ENCODE results near the gene SCG5.

Gene SCG5

DNA sequence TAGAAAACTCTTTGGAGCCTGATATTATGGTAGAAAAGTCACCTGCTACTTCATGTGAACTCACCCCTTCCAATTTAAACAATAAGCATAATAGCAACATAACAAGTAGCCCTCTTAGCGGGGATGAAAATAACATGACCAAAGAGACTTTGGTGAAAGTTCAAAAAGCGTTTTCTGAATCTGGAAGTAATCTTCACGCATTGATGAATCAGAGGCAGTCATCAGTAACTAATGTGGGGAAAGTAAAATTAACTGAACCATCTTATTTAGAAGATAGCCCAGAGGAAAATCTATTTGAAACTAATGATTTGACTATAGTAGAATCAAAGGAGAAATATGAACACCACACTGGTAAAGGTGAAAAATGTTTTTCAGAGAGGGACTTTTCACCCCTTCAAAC, 5.1 kb upstream of the SCG5 start:
- Histone ChIP-seq H3K36me3 (ENCODE audit: low read depth) (peaks cover 89% of the 10 kb centered on the region), H3K4me3 (ENCODE audit: severe bottlenecking) (no peak overlapping the region), H3K27me3 (ENCODE audit: insufficient read depth, poor library complexity, severe bottlenecking) (no peaks in the 10 kb centered on the region), H3K27ac (ENCODE audit: poor library complexity, severe bottlenecking) (no peak overlapping the region), H3K4me1 (ENCODE audit: insufficient read depth, poor library complexity, severe bottlenecking) (no peaks in the 10 kb centered on the region), H3K9me3 (ENCODE audit: severe bottlenecking) (no peaks in the 10 kb centered on the region)
- ATAC-seq (ENCODE audit: low read depth) (no peak), DNase-seq (ENCODE audit: low spot score) (no peak)
- TF ChIP-seq CTCF (IDR thresholded peaks at IDR 0.05; ENCODE audit: poor library complexity, severe bottlenecking) = no peak

DNA sequence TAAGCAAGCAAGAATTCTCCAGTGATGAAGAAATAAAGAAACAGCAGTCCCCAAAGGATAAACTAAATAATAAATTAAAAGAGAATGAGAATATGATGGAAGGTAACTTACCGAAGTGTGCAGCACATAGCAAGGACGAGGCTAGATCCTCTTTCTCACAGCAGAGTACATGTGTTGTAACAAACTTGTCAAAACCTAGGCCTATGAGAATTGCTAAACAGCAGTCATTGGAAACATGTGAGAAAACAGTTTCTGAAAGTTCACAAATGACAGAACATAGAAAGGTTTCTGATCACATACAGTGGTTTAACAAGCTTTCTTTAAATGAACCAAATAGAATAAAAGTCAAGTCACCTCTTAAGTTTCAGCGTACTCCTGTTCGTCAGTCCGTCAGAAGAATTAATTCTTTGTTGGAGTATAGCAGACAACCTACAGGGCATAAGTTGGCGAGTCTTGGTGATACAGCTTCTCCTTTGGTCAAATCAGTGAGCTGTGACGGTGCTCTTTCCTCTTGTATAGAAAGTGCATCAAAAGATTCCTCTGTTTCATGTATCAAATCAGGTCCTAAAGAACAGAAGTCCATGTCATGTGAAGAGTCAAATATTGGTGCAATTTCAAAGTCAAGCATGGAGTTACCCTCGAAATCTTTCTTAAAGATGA, 4.5 kb upstream of the SCG5 start:
- Histone ChIP-seq H3K4me1 (ENCODE audit: insufficient read depth, poor library complexity, severe bottlenecking) (no peaks in the 10 kb centered on the region), H3K36me3 (ENCODE audit: low read depth) (peaks cover 83% of the 10 kb centered on the region), H3K27ac (ENCODE audit: poor library complexity, severe bottlenecking) (no peak overlapping the region), H3K9me3 (ENCODE audit: severe bottlenecking) (no peaks in the 10 kb centered on the region), H3K27me3 (ENCODE audit: insufficient read depth, poor library complexity, severe bottlenecking) (no peaks in the 10 kb centered on the region), H3K4me3 (ENCODE audit: severe bottlenecking) (no peak overlapping the region)
- ATAC-seq (ENCODE audit: low read depth) (no peak), DNase-seq (ENCODE audit: low spot score) (no peak)
- no peak for TF ChIP-seq CTCF (IDR thresholded peaks at IDR 0.05; ENCODE audit: poor library complexity, severe bottlenecking)

DNA sequence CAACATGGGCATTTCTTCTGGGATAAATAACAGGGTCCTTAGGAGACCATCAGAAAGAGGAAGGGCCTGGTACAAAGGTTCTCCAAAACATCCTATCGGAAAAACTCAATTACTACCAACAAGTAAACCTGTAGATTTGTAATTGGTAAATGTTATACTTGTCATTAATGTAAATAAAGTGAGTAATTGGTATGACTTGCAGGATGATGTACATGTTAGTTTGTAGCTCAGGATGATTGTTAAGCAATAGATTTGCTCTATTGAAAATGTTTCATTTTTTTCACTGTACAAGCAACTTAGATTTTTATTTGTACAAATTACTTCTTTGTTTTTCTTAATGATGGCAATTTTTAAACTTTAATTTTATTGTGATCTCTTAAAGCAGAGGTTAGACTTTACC, 3.8 kb upstream of the SCG5 start:
- Histone ChIP-seq H3K27ac (ENCODE audit: poor library complexity, severe bottlenecking) (no peak overlapping the region), H3K4me1 (ENCODE audit: insufficient read depth, poor library complexity, severe bottlenecking) (no peaks in the 10 kb centered on the region), H3K4me3 (ENCODE audit: severe bottlenecking) (no peak overlapping the region), H3K36me3 (ENCODE audit: low read depth) (peaks cover 81% of the 10 kb centered on the region), H3K27me3 (ENCODE audit: insufficient read depth, poor library complexity, severe bottlenecking) (no peaks in the 10 kb centered on the region), H3K9me3 (ENCODE audit: severe bottlenecking) (no peaks in the 10 kb centered on the region)
- ATAC-seq (ENCODE audit: low read depth) (0 out of 3 replicates have a peak, but pooled peaks have one; percentile 24), DNase-seq (ENCODE audit: low spot score) (no peak)
- no peak for TF ChIP-seq CTCF (IDR thresholded peaks at IDR 0.05; ENCODE audit: poor library complexity, severe bottlenecking)

DNA sequence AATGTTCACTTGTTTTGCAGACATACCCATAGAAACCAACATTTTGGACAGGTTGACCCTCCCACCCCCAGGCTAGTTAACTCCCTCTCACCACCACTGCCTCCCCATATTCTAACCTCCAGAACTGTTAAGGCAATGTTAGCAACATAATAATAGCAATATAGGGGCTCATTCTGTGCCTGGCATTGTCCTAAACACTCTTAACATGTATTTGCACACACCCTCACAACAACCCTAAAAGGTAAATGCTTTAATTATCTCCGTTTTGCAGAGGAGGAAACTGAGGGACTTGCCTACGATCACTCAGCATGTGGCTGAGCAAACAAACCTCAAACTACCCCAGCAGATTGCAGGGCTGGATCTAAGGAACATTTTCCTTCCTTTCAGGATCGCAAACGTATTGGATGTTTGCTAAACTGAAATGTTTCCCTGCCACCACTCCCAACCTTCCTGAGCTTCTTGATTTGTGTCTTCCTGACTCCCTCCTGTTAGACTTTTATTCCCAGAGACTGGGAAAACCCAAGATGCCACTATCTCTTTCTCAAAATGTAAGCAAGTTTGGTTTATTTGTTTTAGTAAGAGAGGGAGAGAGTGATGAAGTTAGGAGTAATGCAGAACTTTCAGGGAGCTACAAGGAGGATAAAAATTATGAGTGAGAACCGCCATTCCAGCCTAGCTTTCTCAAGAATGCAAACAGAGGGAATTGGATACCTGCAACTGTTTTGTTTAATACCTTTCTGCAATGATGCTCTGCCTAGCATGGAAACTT, 1.3 kb downstream of the SCG5 start:
- peaks cover 32% of the 10 kb centered on the region for H3K36me3 ChIP-seq (ENCODE audit: low read depth)
- no peak for ATAC-seq (ENCODE audit: low read depth)
- H3K4me3 ChIP-seq (ENCODE audit: severe bottlenecking) = no peak overlapping the region
- H3K4me1 ChIP-seq (ENCODE audit: insufficient read depth, poor library complexity, severe bottlenecking) = peaks cover 16% of the 10 kb centered on the region
- no peak for DNase-seq (ENCODE audit: low spot score)
- H3K27me3 ChIP-seq (ENCODE audit: insufficient read depth, poor library complexity, severe bottlenecking) = no peaks in the 10 kb centered on the region
- TF ChIP-seq CTCF (IDR thresholded peaks at IDR 0.05; ENCODE audit: poor library complexity, severe bottlenecking) = no peak
- peak overlapping the region; percentile 13 for H3K27ac ChIP-seq (ENCODE audit: poor library complexity, severe bottlenecking)
- H3K9me3 ChIP-seq (ENCODE audit: severe bottlenecking) = no peaks in the 10 kb centered on the region

Data from RWPE2 (cell line).